ENCODE results near the gene LCN6. TPM values are rescaled to one million over a fixed set of nuclear protein-coding genes. Genes with fewer than 3 reads are reported as not detected.

Gene LCN6
- total and polyA plus RNA-seq, 2 of the 13 experiments (the other 11 are each of a cell fraction or from before 2014, with no cell fraction given): not detected

- TF ChIP-seq ZBTB46 (CRISPR knock-in tag; IDR thresholded peaks at IDR 0.05; ENCODE audit: borderline replicate concordance): no peak
- TF ChIP-seq, protein P1, sequence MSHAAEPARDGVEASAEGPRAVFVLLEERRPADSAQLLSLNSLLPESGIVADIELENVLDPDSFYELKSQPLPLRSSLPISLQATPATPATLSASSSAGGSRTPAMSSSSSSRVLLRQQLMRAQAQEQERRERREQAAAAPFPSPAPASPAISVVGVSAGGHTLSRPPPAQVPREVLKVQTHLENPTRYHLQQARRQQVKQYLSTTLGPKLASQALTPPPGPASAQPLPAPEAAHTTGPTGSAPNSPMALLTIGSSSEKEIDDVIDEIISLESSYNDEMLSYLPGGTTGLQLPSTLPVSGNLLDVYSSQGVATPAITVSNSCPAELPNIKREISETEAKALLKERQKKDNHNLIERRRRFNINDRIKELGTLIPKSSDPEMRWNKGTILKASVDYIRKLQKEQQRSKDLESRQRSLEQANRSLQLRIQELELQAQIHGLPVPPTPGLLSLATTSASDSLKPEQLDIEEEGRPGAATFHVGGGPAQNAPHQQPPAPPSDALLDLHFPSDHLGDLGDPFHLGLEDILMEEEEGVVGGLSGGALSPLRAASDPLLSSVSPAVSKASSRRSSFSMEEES (CRISPR knock-in tag; IDR thresholded peaks at IDR 0.05): no peak
- no peak for TF ChIP-seq HOXA5 (CRISPR knock-in tag; IDR thresholded peaks at IDR 0.05)
- TF ChIP-seq NFYB (CRISPR knock-in tag; IDR thresholded peaks at IDR 0.05): no peak
- no peak for TF ChIP-seq ZNF558 (CRISPR knock-in tag; IDR thresholded peaks at IDR 0.05; ENCODE audit: borderline replicate concordance)
- TF ChIP-seq POLR2G (IDR thresholded peaks at IDR 0.05; ENCODE audit: low read depth, low read length): peak; percentile 65; the same call in 1 of the 2 replicates
- no peak for TF ChIP-seq NPAS2 (CRISPR knock-in tag; IDR thresholded peaks at IDR 0.05; ENCODE audit: borderline replicate concordance)
- no peak for TF ChIP-seq MEIS2 (CRISPR knock-in tag; IDR thresholded peaks at IDR 0.05)
- no peak for TF ChIP-seq ZNF180 (CRISPR knock-in tag; IDR thresholded peaks at IDR 0.05; ENCODE audit: borderline replicate concordance, low read depth)
- no peak for TF ChIP-seq SRY (CRISPR knock-in tag; IDR thresholded peaks at IDR 0.05)
- no peak for TF ChIP-seq HMGA1 (CRISPR knock-in tag; conservative IDR thresholded peaks at IDR 0.05)
- no peak for TF ChIP-seq ZNF253 (CRISPR knock-in tag; IDR thresholded peaks at IDR 0.05; ENCODE audit: borderline replicate concordance)
- TF ChIP-seq FOXP1 (IDR thresholded peaks at IDR 0.05): no peak
- TF ChIP-seq FOXP1 (CRISPR knock-in tag; IDR thresholded peaks at IDR 0.05): no peak
- TF ChIP-seq ZNF432 (CRISPR knock-in tag; IDR thresholded peaks at IDR 0.05; ENCODE audit: borderline replicate concordance): no peak
- 0 out of 2 replicates have a peak, but pooled peaks have one; percentile 33 for TF ChIP-seq CERS6 (CRISPR knock-in tag; IDR thresholded peaks at IDR 0.05)
- TF ChIP-seq CBX5 (CRISPR knock-in tag; IDR thresholded peaks at IDR 0.05; ENCODE audit: borderline replicate concordance): no peak
- TF ChIP-seq ZNF24 (IDR thresholded peaks at IDR 0.05): no peak
- no peak for TF ChIP-seq SNAPC4 (CRISPR knock-in tag; IDR thresholded peaks at IDR 0.05)
- no peak for TF ChIP-seq ZBTB43 (CRISPR knock-in tag; conservative IDR thresholded peaks at IDR 0.05)
Observed at GRCh38 chr9:136794281-136794999, 46.1 kb upstream of the LCN6 start (continued).
